IMR-90 (cell line): ENCODE data around the gene TMED6. TPM values are rescaled to one million over a fixed set of nuclear protein-coding genes. Genes with fewer than 3 reads are reported as not detected.

Source experiments
- polyA plus RNA-seq, 3 experiments: library from polyadenylated mRNA; depleted of rRNA; stranded (reverse); fragments of >200 nt; gene quantifications; 2 replicates each; pipeline ENCODE4 v1.2.3, GENCODE V29; 2012; ENCODE audit warnings: low replicate concordance in 1 of 3
- total RNA-seq: library from RNA; depleted of rRNA; stranded (reverse); fragments of >200 nt; gene quantifications from 2 replicates; pipeline ENCODE4 v1.2.3, GENCODE V29; 2012; rRNA removed

The TMED6 gene
- total and polyA plus RNA-seq, 2 of the 4 experiments (the other 2 are of a cell fraction) = 0.10 TPM; not detected in 1

Other genes starting within 250 kb of the TMED6 start
- 0.28 and 0.36 TPM in 2 replicates for gene HAS3, start 246.1 kb downstream of the TMED6 start, total RNA-seq
- 0.73 and 0.97 TPM in 2 replicates for gene HAS3, start 246.1 kb downstream of the TMED6 start, polyA plus RNA-seq (2012; rRNA removed)
- 40.8 and 47.1 TPM in 2 replicates for gene CHTF8, start 219.2 kb downstream of the TMED6 start, total RNA-seq
- gene CHTF8, start 219.2 kb downstream of the TMED6 start, polyA plus RNA-seq (2012; rRNA removed) = 95.6 and 122 TPM in 2 replicates
- 30.0 and 32.1 TPM in 2 replicates for gene UTP4, start 219.1 kb downstream of the TMED6 start, total RNA-seq
- gene UTP4, start 219.1 kb downstream of the TMED6 start, polyA plus RNA-seq (2012; rRNA removed) = 60.3 and 61.8 TPM in 2 replicates
- gene SNTB2, start 164.6 kb downstream of the TMED6 start, total RNA-seq = 47.5 and 58.0 TPM in 2 replicates
- 23.5 and 24.8 TPM in 2 replicates for gene SNTB2, start 164.6 kb downstream of the TMED6 start, polyA plus RNA-seq (2012; rRNA removed)
- 23.3 and 25.3 TPM in 2 replicates for gene VPS4A, start 40.4 kb downstream of the TMED6 start, total RNA-seq
- gene VPS4A, start 40.4 kb downstream of the TMED6 start, polyA plus RNA-seq (2012; rRNA removed) = 23.3 and 25.2 TPM in 2 replicates
- gene PDF, start 21.2 kb downstream of the TMED6 start, total RNA-seq = 4.5 and 7.5 TPM in 2 replicates
- gene PDF, start 21.2 kb downstream of the TMED6 start, polyA plus RNA-seq (2012; rRNA removed) = 6.4 and 7.6 TPM in 2 replicates
- 19.4 and 26.2 TPM in 2 replicates for gene COG8, start 12.2 kb downstream of the TMED6 start, total RNA-seq
- 22.8 and 23.4 TPM in 2 replicates for gene COG8, start 12.2 kb downstream of the TMED6 start, polyA plus RNA-seq (2012; rRNA removed)
- gene NIP7, start 12.0 kb downstream of the TMED6 start, total RNA-seq = 28.3 and 40.5 TPM in 2 replicates
- 10.6 and 14.0 TPM in 2 replicates for gene NIP7, start 12.0 kb downstream of the TMED6 start, polyA plus RNA-seq (2012; rRNA removed)
- 9.0 and 9.2 TPM in 2 replicates for gene TERF2, start 34.2 kb upstream of the TMED6 start, total RNA-seq
- gene TERF2, start 34.2 kb upstream of the TMED6 start, polyA plus RNA-seq (2012; rRNA removed) = 13.8 and 15.2 TPM in 2 replicates
- 102 and 106 TPM in 2 replicates for gene CYB5B, start 72.8 kb upstream of the TMED6 start, total RNA-seq
- 76.1 and 100 TPM in 2 replicates for gene CYB5B, start 72.8 kb upstream of the TMED6 start, polyA plus RNA-seq (2012; rRNA removed)
- gene NFAT5, start 214.2 kb upstream of the TMED6 start, total RNA-seq = 16.9 and 20.1 TPM in 2 replicates
- gene NFAT5, start 214.2 kb upstream of the TMED6 start, polyA plus RNA-seq (2012; rRNA removed) = 10.8 and 10.9 TPM in 2 replicates